ENCODE results near the gene ARHGAP45. TPM values are rescaled to one million over a fixed set of nuclear protein-coding genes. Genes with fewer than 3 reads are reported as not detected.

ARHGAP45 gene
- total RNA-seq, 1 experiment from 2014 or later, result 126 TPM

GRCh38 chr19:1082165-1082927 lies 15.4 kb downstream of the ARHGAP45 start:
- no peak for DNase-seq (ENCODE audit: low spot score)
- in situ Hi-C loops (cut with HindIII; ENCODE audit: low sequenced_read_pairs), result no loop called here

- in situ Hi-C loops (cut with HindIII; ENCODE audit: low sequenced_read_pairs), result no loop called here
- DNase-seq (ENCODE audit: low spot score), result no peak
Observed at GRCh38 chr19:1082928-1083816, 16.2 kb downstream of the ARHGAP45 start.

GRCh38 chr19:1084024-1084868 lies 17.3 kb downstream of the ARHGAP45 start:
- in situ Hi-C loops (cut with HindIII; ENCODE audit: low sequenced_read_pairs), result no loop called here
- no peak for DNase-seq (ENCODE audit: low spot score)

- in situ Hi-C loops (cut with HindIII; ENCODE audit: low sequenced_read_pairs), result no loop called here
- no peak for DNase-seq (ENCODE audit: low spot score)
Observed at GRCh38 chr19:1085053-1085658, 18.2 kb downstream of the ARHGAP45 start.

- no peak for DNase-seq (ENCODE audit: low spot score)
- in situ Hi-C loops (cut with HindIII; ENCODE audit: low sequenced_read_pairs), result no loop called here
Observed at GRCh38 chr19:1085676-1086442, 18.9 kb downstream of the ARHGAP45 start.

- DNase-seq (ENCODE audit: low spot score), result no peak
- in situ Hi-C loops (cut with HindIII; ENCODE audit: low sequenced_read_pairs), result no loop called here
Observed at GRCh38 chr19:1086613-1087012, 19.6 kb downstream of the ARHGAP45 start.

GRCh38 chr19:1087813-1088415 lies 20.9 kb downstream of the ARHGAP45 start:
- in situ Hi-C loops (cut with HindIII; ENCODE audit: low sequenced_read_pairs), result no loop called here
- no peak for DNase-seq (ENCODE audit: low spot score)

- in situ Hi-C loops (cut with HindIII; ENCODE audit: low sequenced_read_pairs), result no loop called here
- no peak for DNase-seq (ENCODE audit: low spot score)
Observed at GRCh38 chr19:1088416-1089010, 21.5 kb downstream of the ARHGAP45 start.

GRCh38 chr19:1089126-1089771 lies 22.3 kb downstream of the ARHGAP45 start:
- DNase-seq (ENCODE audit: low spot score), result no peak
- in situ Hi-C loops (cut with HindIII; ENCODE audit: low sequenced_read_pairs), result no loop called here

- DNase-seq (ENCODE audit: low spot score), result no peak
Observed at GRCh38 chr19:1089891-1090290, 22.9 kb downstream of the ARHGAP45 start.

GRCh38 chr19:1090731-1091543 lies 24.0 kb downstream of the ARHGAP45 start:
- no peak for DNase-seq (ENCODE audit: low spot score)
- in situ Hi-C loops (cut with HindIII; ENCODE audit: low sequenced_read_pairs), result no loop called here

More at GRCh38 chr19:1089891-1090290, 22.9 kb downstream of the ARHGAP45 start:
- in situ Hi-C loops (cut with HindIII; ENCODE audit: low sequenced_read_pairs), result no loop called here

GRCh38 chr19:1091544-1092175 lies 24.7 kb downstream of the ARHGAP45 start:
- DNase-seq (ENCODE audit: low spot score), result no peak
- in situ Hi-C loops (cut with HindIII; ENCODE audit: low sequenced_read_pairs), result no loop called here

GRCh38 chr19:1093330-1093729 lies 26.4 kb downstream of the ARHGAP45 start:
- no peak for DNase-seq (ENCODE audit: low spot score)
- in situ Hi-C loops (cut with HindIII; ENCODE audit: low sequenced_read_pairs), result no loop called here

GRCh38 chr19:1093811-1094553 lies 27.0 kb downstream of the ARHGAP45 start:
- no peak for DNase-seq (ENCODE audit: low spot score)
- in situ Hi-C loops (cut with HindIII; ENCODE audit: low sequenced_read_pairs), result no loop called here

- no peak for DNase-seq (ENCODE audit: low spot score)
- in situ Hi-C loops (cut with HindIII; ENCODE audit: low sequenced_read_pairs), result no loop called here
Observed at GRCh38 chr19:1094655-1094977, 27.6 kb downstream of the ARHGAP45 start.

All from G401 (cell line).